Esophagus muscularis mucosa (tissue), 3 donors: Measurements from ENCODE around the gene FKBP8.

Experiments used
- POLR2A ChIP-seq: fragments of 450-650 bp; IDR thresholded peaks from one replicate; pipeline ENCODE4 v1.6.1; 2017; ENCODE audit warnings: antibody characterized with exemption, moderate library complexity, mild to moderate bottlenecking, low read depth
- POLR2AphosphoS5 ChIP-seq, 2 donors: sonication (generic); formaldehyde crosslinking; IDR thresholded peaks; one replicate each; pipeline ENCODE4 v1.6.1; 2017; ENCODE audit warnings: antibody characterized with exemption in 2 of 2
- TF ChIP-seq, protein P1 (sequence below), 3 experiments: fragments of 200-600 bp in 2 of 3; fragments of 450-650 bp in 1 of 3; sonication (generic) in 2 of 3; IDR thresholded peaks; one replicate each; pipeline ENCODE4 v1.5.1; 2017 to 2019; ENCODE audit warnings: antibody characterized with exemption in 3 of 3, mild to moderate bottlenecking in 2 of 3, moderate library complexity in 1 of 3

DNA sequence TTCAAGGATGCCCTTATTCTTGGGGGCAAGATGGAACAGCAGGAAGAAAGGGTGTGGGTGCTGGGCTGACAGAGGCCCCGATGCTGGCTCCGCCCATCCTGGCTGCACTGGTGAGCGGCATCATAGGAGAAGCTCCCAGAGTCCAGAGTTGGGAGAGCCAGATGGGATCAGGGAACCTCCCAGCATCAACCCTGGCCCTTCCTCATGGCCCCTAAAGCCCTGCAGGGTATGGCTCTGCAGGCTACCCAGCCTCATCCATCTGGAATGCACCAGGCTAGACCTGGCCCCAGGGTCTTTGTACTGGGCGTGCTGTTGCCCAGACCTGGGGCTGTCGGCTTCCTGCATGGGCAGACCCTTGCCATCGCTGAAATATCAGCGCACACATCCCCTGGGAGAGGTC, 13.6 kb downstream of the FKBP8 start:
- TF ChIP-seq POLR2AphosphoS5 (IDR thresholded peaks at IDR 0.05) = peak in 1 of 2 donors; percentile 28
- TF ChIP-seq, protein P1, sequence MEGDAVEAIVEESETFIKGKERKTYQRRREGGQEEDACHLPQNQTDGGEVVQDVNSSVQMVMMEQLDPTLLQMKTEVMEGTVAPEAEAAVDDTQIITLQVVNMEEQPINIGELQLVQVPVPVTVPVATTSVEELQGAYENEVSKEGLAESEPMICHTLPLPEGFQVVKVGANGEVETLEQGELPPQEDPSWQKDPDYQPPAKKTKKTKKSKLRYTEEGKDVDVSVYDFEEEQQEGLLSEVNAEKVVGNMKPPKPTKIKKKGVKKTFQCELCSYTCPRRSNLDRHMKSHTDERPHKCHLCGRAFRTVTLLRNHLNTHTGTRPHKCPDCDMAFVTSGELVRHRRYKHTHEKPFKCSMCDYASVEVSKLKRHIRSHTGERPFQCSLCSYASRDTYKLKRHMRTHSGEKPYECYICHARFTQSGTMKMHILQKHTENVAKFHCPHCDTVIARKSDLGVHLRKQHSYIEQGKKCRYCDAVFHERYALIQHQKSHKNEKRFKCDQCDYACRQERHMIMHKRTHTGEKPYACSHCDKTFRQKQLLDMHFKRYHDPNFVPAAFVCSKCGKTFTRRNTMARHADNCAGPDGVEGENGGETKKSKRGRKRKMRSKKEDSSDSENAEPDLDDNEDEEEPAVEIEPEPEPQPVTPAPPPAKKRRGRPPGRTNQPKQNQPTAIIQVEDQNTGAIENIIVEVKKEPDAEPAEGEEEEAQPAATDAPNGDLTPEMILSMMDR (IDR thresholded peaks at IDR 0.05) = no peak
- TF ChIP-seq POLR2A = no peak
